Measurements from ENCODE around the gene SLC44A1.

The SLC44A1 gene

GRCh38 chr9:105205787-105206495 lies 38.5 kb upstream of the SLC44A1 start:
- no peak for TF ChIP-seq CTCF (IDR thresholded peaks at IDR 0.05; ENCODE audit: low read depth, low read length)
- Histone ChIP-seq H3K4me3 (ENCODE audit: low read depth, low read length) (no peak overlapping the region), H3K27ac (no peak overlapping the region), H3K9me3 (ENCODE audit: severe bottlenecking) (no peaks in the 10 kb centered on the region), H3K36me3 (no peaks in the 10 kb centered on the region), H3K27me3 (ENCODE audit: insufficient read depth, low read depth, severe bottlenecking) (no peaks in the 10 kb centered on the region)
- DNase-seq: no peak

- no peak overlapping the region for H3K27ac ChIP-seq
- no peak for DNase-seq
- H3K27me3 ChIP-seq (ENCODE audit: insufficient read depth, low read depth, severe bottlenecking): no peaks in the 10 kb centered on the region
- TF ChIP-seq CTCF (IDR thresholded peaks at IDR 0.05; ENCODE audit: low read depth, low read length): no peak
- no peaks in the 10 kb centered on the region for H3K36me3 ChIP-seq
- H3K4me3 ChIP-seq (ENCODE audit: low read depth, low read length): no peak overlapping the region
- no peaks in the 10 kb centered on the region for H3K9me3 ChIP-seq (ENCODE audit: severe bottlenecking)
Measured at GRCh38 chr9:105206496-105206820, 38.0 kb upstream of the SLC44A1 start.

- Histone ChIP-seq H3K4me3 (ENCODE audit: low read depth, low read length) (no peak overlapping the region), H3K9me3 (ENCODE audit: severe bottlenecking) (no peaks in the 10 kb centered on the region), H3K27ac (no peak overlapping the region), H3K36me3 (no peaks in the 10 kb centered on the region), H3K27me3 (ENCODE audit: insufficient read depth, low read depth, severe bottlenecking) (no peaks in the 10 kb centered on the region)
- TF ChIP-seq CTCF (IDR thresholded peaks at IDR 0.05; ENCODE audit: low read depth, low read length): no peak
- no peak for DNase-seq
Measured at GRCh38 chr9:105206821-105207699, 37.4 kb upstream of the SLC44A1 start.

- Histone ChIP-seq H3K27ac (no peak overlapping the region), H3K9me3 (ENCODE audit: severe bottlenecking) (no peaks in the 10 kb centered on the region), H3K27me3 (ENCODE audit: insufficient read depth, low read depth, severe bottlenecking) (no peaks in the 10 kb centered on the region), H3K4me3 (ENCODE audit: low read depth, low read length) (no peak overlapping the region), H3K36me3 (no peaks in the 10 kb centered on the region)
- no peak for TF ChIP-seq CTCF (IDR thresholded peaks at IDR 0.05; ENCODE audit: low read depth, low read length)
- no peak for DNase-seq
Measured at GRCh38 chr9:105216440-105217178, 27.8 kb upstream of the SLC44A1 start.

- H3K36me3 ChIP-seq: no peaks in the 10 kb centered on the region
- H3K9me3 ChIP-seq (ENCODE audit: severe bottlenecking): peaks cover 7% of the 10 kb centered on the region
- TF ChIP-seq CTCF (IDR thresholded peaks at IDR 0.05; ENCODE audit: low read depth, low read length): no peak
- no peak overlapping the region for H3K4me3 ChIP-seq (ENCODE audit: low read depth, low read length)
- H3K27ac ChIP-seq: no peak overlapping the region
- no peak for DNase-seq
- H3K27me3 ChIP-seq (ENCODE audit: insufficient read depth, low read depth, severe bottlenecking): no peaks in the 10 kb centered on the region
Measured at GRCh38 chr9:105218673-105219072, 25.8 kb upstream of the SLC44A1 start.
